Measurements from ENCODE around the gene MRE11.

MRE11 gene

GRCh38 chr11:94455861-94456260 lies 37.8 kb downstream of the MRE11 start:
- no peak for TF ChIP-seq CTCF (IDR thresholded peaks at IDR 0.05; ENCODE audit: insufficient read depth, low read depth, low read length, missing control alignments)
- peak; percentile 91 for DNase-seq (ENCODE audit: low read depth)
- no peak overlapping the region for H3K4me3 ChIP-seq (ENCODE audit: low read length)

- TF ChIP-seq CTCF (IDR thresholded peaks at IDR 0.05; ENCODE audit: insufficient read depth, low read depth, low read length, missing control alignments) = no peak
- DNase-seq (ENCODE audit: low read depth) = no peak
- H3K4me3 ChIP-seq (ENCODE audit: low read length) = no peak overlapping the region
These were observed 39.3 kb downstream of the MRE11 start for GRCh38 chr11:94454301-94454700.

GRCh38 chr11:94452988-94453387 lies 40.7 kb downstream of the MRE11 start:
- H3K4me3 ChIP-seq (ENCODE audit: low read length) = no peak overlapping the region
- DNase-seq (ENCODE audit: low read depth) = no peak
- TF ChIP-seq CTCF (IDR thresholded peaks at IDR 0.05; ENCODE audit: insufficient read depth, low read depth, low read length, missing control alignments) = no peak

- H3K4me3 ChIP-seq (ENCODE audit: low read length) = no peak overlapping the region
- TF ChIP-seq CTCF (IDR thresholded peaks at IDR 0.05; ENCODE audit: insufficient read depth, low read depth, low read length, missing control alignments) = no peak
- peak; percentile 43 for DNase-seq (ENCODE audit: low read depth)
These were observed 43.6 kb downstream of the MRE11 start for GRCh38 chr11:94450048-94450447.

- DNase-seq (ENCODE audit: low read depth) = peak; percentile 98
- H3K4me3 ChIP-seq (ENCODE audit: low read length) = no peak overlapping the region
- TF ChIP-seq CTCF (IDR thresholded peaks at IDR 0.05; ENCODE audit: insufficient read depth, low read depth, low read length, missing control alignments) = no peak
These were observed 44.2 kb downstream of the MRE11 start for GRCh38 chr11:94449437-94449836.

GRCh38 chr11:94449029-94449428 lies 44.6 kb downstream of the MRE11 start:
- no peak for TF ChIP-seq CTCF (IDR thresholded peaks at IDR 0.05; ENCODE audit: insufficient read depth, low read depth, low read length, missing control alignments)
- peak; percentile 29 for DNase-seq (ENCODE audit: low read depth)
- H3K4me3 ChIP-seq (ENCODE audit: low read length) = no peak overlapping the region

GRCh38 chr11:94447149-94447548 lies 46.5 kb downstream of the MRE11 start:
- no peak overlapping the region for H3K4me3 ChIP-seq (ENCODE audit: low read length)
- DNase-seq (ENCODE audit: low read depth) = no peak
- TF ChIP-seq CTCF (IDR thresholded peaks at IDR 0.05; ENCODE audit: insufficient read depth, low read depth, low read length, missing control alignments) = no peak

Measured in epithelial cell of esophagus (primary cell).